ENCODE data around the gene FBXO2.

DNA sequence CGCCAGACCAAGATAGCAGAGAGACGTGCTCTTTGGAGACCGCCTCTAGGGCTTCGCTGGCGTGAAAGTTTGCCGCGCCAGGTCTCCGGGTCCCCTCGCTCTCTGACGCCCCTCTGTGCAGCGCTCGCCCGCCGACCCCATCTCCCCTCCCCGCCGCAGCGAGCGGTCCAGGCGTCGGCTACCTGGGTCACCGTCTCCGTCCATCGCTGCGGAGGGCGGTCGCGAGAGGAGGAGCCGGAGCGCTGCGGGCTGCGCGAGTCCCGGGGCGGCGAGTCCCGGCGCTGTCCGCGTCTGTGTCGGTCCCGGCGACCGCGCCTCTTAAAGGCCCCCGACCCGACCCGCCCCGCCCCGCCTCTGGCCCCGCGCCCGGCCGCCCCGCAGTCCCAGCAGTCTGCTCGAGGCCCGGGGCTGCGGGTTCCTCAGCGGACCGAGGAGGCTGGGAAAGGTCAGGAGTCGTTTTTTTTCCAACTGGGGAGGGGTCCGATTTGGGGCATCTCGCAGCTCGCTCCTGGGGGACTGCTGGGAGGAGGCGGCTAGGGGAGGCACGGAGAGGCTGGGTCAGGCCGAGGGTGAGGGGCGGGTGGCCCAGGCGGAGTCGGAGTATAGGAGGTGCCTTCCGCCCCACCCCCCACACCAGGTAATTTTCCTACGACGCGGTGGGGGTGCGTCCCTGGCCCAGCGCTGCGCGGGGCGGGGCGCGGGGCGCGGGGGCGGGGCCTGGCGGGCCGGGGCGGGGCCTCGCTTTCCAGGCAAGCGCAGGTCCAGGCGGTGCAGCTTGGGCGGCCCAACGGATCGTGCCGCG, at the start of gene FBXO2, which contains the start of gene FBXO44:
- no peak for TF ChIP-seq EZH2 (IDR thresholded peaks at IDR 0.05; ENCODE audit: borderline replicate concordance, low read depth, low read length, severe bottlenecking)
- TF ChIP-seq, protein P1, sequence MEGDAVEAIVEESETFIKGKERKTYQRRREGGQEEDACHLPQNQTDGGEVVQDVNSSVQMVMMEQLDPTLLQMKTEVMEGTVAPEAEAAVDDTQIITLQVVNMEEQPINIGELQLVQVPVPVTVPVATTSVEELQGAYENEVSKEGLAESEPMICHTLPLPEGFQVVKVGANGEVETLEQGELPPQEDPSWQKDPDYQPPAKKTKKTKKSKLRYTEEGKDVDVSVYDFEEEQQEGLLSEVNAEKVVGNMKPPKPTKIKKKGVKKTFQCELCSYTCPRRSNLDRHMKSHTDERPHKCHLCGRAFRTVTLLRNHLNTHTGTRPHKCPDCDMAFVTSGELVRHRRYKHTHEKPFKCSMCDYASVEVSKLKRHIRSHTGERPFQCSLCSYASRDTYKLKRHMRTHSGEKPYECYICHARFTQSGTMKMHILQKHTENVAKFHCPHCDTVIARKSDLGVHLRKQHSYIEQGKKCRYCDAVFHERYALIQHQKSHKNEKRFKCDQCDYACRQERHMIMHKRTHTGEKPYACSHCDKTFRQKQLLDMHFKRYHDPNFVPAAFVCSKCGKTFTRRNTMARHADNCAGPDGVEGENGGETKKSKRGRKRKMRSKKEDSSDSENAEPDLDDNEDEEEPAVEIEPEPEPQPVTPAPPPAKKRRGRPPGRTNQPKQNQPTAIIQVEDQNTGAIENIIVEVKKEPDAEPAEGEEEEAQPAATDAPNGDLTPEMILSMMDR (IDR thresholded peaks at IDR 0.05; ENCODE audit: borderline replicate concordance, extremely low read depth, low read length, poor library complexity, severe bottlenecking) = no peak
